Fibroblast of skin of left biceps (primary cell): Measurements from ENCODE around the gene PKD1L1.

Experiments used
- DNase-seq, 2 experiments: peaks; one replicate each; pipeline ENCODE4 v3.0.0-alpha.2; 2013; ENCODE audit warnings: low read depth in 2 of 2

Gene PKD1L1

DNA sequence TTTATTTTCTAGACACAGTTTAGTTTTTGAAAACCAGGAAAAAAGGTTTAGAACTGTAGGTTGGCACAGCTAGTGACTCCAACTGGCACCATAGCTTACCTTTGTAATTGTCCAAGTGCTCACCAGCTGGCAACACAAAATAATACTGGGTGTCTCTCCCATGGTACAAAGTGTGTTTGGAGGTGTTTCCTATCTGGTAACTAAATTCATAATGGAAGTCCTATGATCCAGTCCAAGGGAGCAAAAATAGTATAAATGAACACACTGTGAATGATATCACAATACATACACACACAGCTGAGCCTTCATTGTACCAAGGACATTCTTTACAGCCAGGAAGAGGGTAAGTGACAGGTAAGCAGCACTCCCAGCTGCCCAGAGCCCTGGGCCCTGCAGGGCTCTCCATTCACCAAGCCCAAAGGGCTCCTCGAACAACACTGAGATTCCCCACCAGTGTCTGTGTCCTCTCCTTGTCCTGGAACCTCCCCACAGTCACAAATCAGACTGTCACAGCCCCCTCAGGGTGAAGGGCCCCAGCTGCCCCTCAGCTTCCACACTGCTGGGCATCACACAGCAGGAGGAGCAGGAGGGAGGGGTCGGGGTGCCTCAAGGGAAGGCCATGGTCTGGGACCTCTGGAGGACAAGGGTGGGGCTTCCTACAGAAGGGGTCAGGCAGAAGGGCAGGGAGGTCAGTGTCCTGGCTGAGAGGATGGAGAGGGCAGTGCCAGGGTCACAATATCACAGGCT is 72.1 kb downstream of the PKD1L1 start:
- no peak for DNase-seq

DNA sequence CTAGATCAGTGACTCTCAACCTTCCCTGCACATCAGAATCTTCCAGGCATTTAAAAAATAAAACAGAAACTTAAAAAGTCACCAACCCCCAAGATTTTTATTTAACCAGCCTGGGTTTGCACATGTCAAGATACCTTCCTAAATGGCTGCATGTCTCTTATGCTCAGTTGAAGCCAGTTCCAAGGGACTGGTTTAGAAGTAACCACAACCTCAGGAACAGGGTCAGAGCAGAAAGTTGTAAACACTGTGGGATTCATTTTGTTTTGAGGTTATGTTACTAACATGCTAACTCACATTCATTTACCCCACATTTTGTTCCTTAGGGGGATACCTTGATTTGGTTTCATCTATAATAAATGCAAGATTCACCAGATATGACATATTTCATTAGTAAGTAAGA is 72.9 kb downstream of the PKD1L1 start:
- DNase-seq, result no peak

DNA sequence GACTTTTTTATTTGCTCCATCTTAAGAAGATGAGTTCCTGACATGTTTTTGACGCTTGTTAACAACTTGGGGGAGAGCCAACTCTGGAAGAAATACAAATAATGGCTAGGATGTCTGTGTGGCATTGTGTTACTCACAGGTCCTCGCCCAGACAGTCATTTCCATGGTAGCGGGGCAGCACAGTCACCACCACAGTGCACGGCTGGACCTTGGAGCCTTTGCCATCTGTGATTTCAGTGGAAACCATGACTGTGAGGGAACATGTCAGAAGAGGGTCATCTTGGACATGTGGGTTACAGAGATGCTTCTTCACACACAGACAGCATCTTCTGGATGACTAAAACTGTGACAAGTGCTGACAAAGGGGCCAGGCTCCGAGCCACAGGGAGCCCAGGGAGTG is 74.5 kb downstream of the PKD1L1 start:
- no peak for DNase-seq

DNA sequence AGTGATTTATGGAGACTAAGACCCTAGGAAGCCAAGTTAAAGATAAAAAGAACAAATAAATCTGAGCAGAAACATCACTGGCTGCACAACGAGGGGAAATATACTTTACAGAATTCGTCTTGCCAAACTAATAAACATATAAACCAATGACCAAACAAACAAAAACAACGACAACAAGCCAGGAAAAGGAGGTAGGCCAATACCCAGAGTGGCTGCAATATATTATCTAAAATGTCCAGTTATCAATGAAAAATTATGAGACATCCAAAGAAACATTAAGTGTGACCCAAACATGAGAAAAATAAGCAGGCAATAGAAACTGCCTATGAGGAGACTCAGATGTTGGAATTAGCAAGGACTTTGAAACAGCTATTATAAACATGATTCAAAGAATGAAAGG is 81.0 kb downstream of the PKD1L1 start:
- DNase-seq, result no peak

DNA sequence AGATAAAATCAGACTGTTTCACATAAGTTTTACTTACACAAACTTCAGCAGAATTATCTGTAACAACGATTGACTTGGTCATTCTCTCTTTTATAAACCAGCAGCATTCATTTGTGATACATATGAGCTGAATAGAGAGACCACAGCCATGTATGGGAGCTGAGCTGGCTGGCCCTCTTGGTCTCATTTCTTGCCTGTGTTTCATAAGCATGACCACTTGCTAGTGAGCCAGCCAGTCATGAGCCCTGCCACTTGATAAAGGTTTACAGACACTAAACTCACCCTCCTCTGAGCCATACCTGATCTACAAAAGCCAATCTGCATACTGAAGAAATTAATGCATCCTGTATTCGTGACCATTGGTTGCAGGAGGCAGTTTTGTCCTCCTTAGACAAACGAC is 82.1 kb downstream of the PKD1L1 start:
- DNase-seq, result no peak

DNA sequence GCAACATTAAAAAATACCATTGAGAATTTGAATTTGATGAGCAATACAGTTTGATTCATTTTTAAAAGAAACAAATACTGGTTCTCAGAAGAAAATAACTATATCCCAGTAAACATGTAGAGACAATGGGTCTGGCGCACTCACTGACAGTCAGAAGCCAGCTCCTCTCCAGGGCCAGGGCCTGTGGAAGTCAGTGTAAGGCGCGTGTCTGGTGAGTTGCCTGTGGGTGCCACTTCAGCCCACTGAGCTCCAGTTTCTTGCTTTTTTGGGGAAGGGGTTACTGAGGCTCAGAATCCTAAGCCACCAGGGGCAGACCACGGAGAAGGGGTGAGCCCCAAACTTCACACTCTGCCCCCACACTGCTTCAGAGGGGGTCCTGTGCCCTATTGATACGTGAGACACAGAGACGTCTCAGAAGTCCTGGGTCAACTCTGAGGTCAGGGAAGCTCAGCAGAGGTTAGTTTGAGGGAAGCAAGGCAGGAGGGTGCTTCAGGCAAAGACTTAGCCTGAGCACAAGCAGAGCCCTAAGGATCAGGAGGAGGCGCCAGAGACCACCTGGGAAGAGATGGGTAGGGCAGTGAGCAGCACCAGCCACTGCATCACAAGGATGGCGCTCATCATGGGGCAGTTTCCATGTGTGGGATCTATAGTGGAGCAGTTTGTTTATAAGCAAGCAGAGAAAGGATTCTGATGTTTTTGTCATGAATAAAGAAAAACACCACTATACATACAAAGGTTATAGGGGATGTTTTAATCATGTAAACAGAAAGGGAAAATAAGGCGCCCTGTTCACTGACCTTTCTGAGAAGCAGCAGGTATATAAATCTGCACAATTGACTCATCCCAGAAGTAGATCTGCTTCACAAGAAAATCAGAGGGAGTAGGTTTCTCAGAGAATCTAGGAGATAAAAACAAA is 95.7 kb downstream of the PKD1L1 start:
- no peak for DNase-seq

DNA sequence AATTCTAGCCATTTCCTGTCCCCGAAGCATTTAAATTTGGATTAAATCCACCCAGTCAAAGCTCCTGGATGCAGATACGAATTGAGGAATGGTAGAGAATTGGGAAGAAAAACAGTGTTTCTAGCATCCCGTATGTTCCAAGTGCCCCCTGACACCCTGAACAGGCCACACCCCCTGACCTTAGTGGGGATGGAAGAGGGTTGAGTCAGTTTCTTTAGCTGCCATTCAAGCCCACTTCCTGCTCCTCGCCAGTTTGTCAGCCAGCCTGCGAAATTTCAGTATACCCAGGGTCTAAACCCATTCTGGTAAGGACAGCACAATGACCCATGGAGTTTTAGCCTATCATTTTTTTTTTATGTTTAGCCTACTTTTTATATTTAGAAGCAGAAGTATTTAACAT is 101.1 kb downstream of the PKD1L1 start:
- DNase-seq, result no peak

DNA sequence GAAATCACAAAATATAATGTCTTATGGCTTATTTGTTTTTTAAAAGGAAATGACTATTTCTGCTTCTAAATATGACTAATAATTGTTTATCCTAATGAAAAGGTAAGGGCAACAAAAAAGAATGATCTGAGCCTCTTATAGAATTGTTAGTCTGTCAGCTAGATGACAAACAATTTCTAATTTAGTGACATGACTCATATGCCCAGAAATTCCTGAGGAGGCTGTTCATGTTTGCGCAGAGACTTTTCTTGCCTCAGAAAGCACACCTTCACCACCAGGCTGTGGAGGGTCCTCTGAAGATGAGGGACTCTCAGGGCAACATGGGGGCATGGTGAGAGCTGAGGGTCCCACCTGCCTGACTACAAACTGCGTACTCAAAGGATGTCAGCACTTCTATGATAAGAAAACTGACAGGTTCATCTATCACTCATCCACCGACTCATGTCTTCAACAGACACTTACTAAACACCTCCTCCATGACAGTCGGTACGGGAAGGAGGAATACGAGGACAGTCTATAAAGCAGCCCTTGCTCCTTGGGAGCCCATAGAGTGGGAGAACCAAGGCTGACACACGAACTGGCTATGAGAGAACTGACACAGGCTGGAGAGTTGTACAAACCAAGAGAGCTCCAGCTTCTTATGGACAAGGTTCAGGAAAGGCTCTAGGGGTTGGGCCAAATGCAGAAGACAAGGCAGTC is 102.0 kb downstream of the PKD1L1 start:
- DNase-seq, result no peak

DNA sequence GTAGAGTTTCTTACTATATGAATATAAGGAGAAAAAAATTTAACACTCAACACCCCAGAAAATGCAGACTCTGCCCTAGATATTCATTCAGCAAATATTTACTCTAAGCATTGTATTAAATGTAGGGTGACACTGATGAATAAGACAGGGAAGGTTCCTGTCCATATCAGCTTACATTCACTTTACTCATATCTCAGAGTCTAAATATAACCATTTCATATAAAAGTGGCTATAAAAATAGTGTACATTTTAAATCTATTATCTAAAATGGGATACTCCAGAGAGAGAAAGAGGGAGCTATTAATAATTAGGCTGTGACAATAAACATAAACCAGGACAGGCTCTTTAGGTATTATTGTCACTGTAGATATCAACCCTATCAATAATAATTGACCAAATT is 104.0 kb downstream of the PKD1L1 start:
- DNase-seq, result no peak

DNA sequence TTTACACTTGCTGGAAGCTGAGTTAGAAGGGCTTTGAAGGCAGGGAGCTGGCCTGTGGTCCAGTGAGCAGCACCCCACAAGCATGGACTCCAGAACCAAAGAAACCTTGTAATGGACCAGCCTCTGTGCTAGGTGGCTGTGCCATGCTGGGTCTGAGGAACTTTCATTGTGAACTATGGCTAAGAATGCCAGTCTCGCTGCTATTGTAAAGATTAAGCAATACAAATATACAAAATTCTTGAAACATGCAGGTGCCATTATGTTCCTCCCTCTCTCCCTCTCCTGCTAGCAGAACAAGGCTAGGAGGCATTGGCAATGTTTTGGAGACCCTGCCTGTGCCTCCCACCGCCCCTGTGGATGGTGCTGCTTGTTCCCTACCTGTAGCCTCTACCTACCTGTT is 105.0 kb downstream of the PKD1L1 start:
- no peak for DNase-seq

DNA sequence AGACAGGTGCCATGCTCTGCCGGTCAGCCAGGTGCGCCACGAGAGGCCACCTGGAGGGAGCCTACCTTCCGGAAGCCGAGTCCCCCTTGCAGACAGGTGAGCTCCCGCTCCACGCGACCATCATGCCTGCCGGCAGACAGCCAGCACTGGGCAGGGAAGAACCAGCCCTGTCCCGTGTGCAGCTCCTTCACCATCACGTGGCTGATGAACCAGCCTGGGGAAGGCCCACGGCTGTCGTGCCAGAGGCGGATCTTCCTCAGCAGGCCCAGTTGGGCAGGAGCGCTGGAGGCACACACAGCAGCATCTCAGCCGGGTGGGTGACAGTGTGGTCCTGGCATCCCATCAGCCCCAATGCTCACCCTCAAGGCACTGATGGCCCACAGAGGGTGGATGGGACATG is 108.9 kb downstream of the PKD1L1 start:
- DNase-seq, result no peak

DNA sequence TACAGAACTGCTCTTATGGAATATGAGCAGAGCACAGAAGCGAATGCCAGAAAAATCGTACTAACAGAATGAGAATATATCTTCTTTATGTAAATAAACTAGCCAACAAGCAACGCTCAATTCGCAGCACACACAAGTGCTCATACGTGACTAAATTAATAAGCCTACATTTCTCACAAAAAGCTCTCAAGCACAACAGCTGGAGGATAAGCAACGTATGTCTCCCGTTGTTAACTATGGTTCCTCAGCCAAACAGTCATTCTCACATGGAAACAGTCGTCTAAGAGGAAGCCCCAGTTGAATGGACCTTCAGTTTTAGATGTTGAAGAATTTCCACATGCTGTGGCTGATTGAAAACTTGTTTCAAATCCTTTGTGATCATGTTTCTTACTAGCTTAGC is 110.4 kb downstream of the PKD1L1 start:
- no peak for DNase-seq

DNA sequence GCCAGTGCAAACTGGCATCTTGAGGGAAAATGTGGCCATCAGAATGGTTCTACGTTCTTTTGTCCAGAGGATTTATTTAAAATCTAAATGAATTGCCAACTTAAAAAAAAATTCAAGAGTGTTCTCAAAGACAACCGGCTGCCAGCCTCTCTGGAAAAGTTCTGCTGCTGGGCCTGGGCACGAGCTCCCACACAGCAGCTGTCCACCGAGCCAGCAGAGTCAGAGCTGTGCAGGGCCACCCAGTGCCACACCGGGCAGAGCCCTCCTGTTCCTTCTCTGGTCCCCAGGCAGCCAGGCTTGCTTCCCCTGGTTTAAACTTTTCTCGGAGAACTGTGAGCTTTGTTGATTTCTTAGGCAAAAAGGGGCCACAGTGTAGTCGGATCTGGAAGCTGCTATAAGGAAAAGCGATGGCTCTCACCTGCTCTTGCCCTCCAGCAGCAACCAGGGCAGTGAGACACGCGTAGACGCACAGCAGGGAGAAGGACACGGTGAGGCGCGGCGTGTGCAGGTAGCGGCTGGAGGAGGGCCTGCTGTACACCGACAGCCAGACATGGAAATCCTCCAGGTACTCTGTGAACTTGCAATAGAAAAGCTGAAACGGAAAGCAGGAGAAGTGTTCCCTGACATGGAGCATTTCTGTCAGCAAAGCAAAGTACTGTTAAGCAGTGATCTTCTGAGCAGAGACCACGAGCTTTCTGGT is 111.6 kb downstream of the PKD1L1 start:
- no peak for DNase-seq

DNA sequence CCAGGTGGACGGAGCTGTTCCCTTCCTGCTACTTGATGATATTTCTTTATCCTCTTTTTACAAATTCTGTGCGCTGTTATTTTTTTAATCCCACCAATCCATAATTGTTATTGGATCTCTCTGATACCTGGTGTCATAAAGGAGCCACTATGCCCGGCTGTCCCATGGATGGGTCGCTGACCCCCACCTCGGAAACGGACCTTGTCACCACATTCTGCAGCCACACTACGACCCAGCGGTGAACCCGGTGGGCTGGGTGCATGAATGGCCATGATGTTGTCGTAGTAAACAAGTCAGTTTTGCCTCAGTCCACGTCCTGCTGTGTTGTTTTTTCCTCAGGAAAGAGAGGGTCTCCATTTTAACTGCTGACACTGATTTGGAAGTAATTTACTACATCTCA is 112.2 kb downstream of the PKD1L1 start:
- DNase-seq, result no peak

DNA sequence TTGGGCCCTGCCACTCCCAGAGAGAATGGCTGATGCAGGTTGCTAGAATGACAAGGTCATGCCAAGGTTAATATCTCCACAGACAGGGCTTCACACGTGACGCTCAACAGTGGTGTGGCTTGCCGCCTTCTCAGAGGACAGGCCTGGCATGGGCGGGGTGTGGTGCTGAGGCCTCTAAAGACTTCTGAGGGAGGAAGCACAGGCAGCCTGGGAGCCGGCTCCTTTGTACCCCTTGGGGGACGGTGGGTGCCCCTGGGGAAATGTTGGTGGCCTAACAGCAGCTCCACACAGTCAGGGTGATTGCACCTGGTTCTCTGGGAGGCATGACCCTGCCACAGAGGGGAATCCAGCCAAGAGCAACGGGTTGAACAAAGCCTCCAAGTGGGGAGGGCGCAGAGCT is 115.1 kb downstream of the PKD1L1 start:
- no peak for DNase-seq

DNA sequence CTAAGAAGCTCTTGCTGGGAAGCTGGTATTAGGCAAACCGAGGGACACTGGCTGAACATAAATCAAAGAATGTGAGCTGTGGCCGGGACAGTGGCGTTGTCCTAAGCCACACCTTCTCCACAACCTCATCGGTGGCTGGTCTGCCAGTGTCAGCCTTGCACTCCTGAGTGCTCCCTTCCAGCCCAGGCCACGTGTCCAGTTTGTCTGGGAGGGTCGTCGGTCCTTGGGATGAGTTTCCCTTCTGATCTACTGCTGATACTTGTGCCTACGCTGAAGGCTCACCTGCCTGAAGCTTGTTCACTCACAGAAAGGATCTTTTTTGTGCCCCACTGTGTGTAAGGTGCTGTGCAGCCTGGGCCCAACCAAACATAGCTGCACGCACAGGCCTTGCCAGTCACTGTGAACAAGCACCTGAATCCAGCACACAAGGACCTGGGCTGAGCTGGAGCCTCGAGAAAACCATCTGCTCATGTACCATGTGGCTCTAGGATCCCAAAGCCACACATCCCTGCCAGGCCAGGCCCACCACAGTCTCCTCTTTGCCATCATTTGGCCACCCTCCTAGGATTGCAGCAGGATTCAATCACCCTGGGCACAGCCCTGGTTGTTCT is 116.1 kb downstream of the PKD1L1 start:
- DNase-seq, result no peak

DNA sequence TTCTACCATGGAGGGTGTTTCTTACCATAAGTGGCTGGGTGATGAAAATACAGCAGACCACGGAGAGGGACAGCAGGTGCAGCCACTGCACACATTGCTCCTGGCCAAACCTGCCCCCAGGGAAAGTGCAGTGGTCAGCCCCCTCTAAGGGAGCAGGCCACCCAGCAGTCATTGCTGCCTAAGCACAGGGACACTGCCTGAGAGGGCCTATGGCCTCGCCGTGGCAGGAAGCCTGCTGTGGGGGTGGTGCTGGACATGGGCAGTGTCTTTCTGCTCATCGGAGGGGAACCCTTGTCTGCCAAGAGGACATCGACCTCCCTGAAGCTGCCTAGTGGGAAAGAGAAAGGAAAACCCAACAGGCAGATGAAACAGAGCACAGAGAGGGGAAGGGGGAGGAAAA is 118.3 kb downstream of the PKD1L1 start:
- DNase-seq, result no peak

DNA sequence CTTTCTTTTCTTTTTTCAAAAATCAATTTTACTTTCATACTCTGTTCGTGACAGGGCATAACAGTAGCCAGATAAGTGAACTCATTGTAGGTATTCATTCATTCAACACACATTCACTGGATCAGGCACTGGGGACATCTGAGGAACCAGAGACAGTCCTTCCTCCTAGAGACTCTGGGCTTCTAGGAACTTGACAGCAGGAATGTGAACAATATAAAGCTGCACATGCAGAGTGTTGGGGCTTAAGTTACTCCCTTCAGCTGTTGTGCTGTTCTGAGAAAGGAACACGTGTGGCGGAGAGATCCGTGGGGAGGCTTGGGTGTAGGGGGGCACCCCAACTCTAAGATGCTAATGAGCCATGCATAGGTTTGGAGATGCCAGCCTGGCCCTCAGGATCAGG is 120.4 kb downstream of the PKD1L1 start:
- DNase-seq, result no peak

DNA sequence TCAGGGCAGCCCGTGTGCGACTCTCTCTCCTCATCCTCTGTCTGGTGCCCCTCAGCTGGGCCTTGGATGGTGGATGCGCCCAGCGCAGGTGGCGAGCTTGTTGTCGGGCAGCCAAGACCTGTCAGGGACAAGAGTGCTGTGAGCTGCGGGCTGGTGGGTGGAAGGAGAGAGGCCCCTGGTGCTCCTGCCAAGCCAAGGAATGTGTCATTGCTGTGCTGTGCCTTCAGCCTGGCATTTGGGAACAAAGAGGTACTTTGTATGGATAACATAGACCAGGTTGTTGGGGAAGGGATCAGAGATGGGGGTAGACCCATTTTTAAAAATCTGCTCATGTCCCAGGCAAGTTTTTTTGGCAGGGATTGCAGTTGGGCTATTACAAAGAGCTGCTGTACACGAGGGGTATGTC is 120.9 kb downstream of the PKD1L1 start:
- no peak for DNase-seq

DNA sequence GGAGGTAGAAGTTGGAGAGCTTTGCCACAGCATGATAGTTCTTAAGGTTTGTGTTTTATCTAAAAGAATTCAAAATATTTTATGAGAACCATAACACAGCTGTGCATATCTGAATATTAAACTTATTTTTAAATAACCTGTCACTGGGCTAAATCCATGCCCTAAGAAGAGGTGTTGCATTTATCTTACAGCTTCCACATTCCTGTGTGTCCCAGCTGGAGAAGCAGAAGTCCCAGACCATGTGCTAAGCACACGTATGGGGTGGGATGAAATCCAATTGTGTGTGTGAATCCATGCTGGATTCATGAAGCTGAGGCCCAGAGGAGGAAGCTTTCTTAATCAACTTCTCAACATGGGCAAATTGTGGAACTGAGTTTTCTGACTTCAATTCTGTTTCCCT is 121.5 kb downstream of the PKD1L1 start:
- DNase-seq, result no peak

DNA sequence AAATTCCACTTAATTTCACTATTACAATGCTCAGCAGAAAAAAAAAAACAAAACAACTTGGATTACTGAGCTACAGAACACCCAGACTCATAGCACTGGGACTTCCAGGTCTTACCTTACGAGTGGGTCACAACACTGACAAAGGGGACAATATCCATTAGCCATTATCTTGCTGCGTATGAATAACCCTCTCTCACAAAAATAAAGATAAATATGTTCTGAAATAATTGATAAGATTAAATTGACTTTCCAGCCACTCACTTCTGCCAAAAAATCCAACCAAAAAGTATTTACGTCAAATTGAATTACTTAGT is 128.7 kb downstream of the PKD1L1 start:
- no peak for DNase-seq
